ENCODE results near the gene KATNB1. TPM values are rescaled to one million over a fixed set of nuclear protein-coding genes. Genes with fewer than 3 reads are reported as not detected.

Gene KATNB1
- total and polyA plus RNA-seq, 2 experiments from 2014 or later: 31.4 to 65.9 TPM

- TF ChIP-seq ZNF462 (CRISPR knock-in tag; IDR thresholded peaks at IDR 0.05) (no peak), CTCF (conservative IDR thresholded peaks at IDR 0.05; ENCODE audit: low read depth in 2 of 2) (no peak), EZH2 (IDR thresholded peaks at IDR 0.05; ENCODE audit: low read depth, unreplicated experiment) (no peak)
These were observed 47.5 kb downstream of the KATNB1 start (continued) for GRCh38 chr16:57783116-57783515.

- no peaks in the 10 kb centered on the region for H3K79me2 ChIP-seq (replicated peaks; ENCODE audit: insufficient read depth)
- no peak overlapping the region for H3K27ac ChIP-seq (ENCODE audit: low read depth)
- no peaks in the 10 kb centered on the region for H3K27me3 ChIP-seq (ENCODE audit: insufficient read depth)
- Mint-ChIP-seq H3K4me1 (peaks cover 11% of the 10 kb centered on the region; the same call in 2 of the 3 replicates), H3K27me3 (ENCODE audit: insufficient read depth, low read depth, poor library complexity) (peaks cover 8% of the 10 kb centered on the region), H3K4me3 (no peak overlapping the region), H3K36me3 (ENCODE audit: low read depth) (no peaks in the 10 kb centered on the region), H3K9me3 (no peaks in the 10 kb centered on the region), H3K27ac (no peak overlapping the region)
- no peak overlapping the region for H3K4me2 ChIP-seq
- DNase-seq (ENCODE audit: low spot score): no peak
- H3K36me3 ChIP-seq (ENCODE audit: insufficient read depth): no peaks in the 10 kb centered on the region
- no peak overlapping the region for H2AFZ ChIP-seq
- no peak for ATAC-seq
- peaks cover 3% of the 10 kb centered on the region; the same call in 1 of the 2 replicates for H3K4me1 ChIP-seq (ENCODE audit: insufficient read depth)
- TF ChIP-seq REST (IDR thresholded peaks at IDR 0.05; ENCODE audit: unreplicated experiment) (no peak), EZH2 (IDR thresholded peaks at IDR 0.05; ENCODE audit: low read depth, unreplicated experiment) (no peak), ZNF331 (CRISPR knock-in tag; IDR thresholded peaks at IDR 0.05; ENCODE audit: low read depth) (no peak), CTCF (conservative IDR thresholded peaks at IDR 0.05; ENCODE audit: low read depth in 2 of 2) (no peak), ZNF114 (CRISPR knock-in tag; IDR thresholded peaks at IDR 0.05) (no peak), CREB1 (CRISPR knock-in tag; IDR thresholded peaks at IDR 0.05; ENCODE audit: low read depth) (no peak), ETS1 (IDR thresholded peaks at IDR 0.05) (no peak), JUNB (IDR thresholded peaks at IDR 0.05; ENCODE audit: unreplicated experiment) (no peak), EZH2phosphoT487 (IDR thresholded peaks at IDR 0.05; ENCODE audit: unreplicated experiment) (no peak)
- H3K9me2 ChIP-seq (ENCODE audit: insufficient read depth): no peaks in the 10 kb centered on the region
- no peaks in the 10 kb centered on the region for H4K20me1 ChIP-seq (replicated peaks; ENCODE audit: insufficient read depth)
- no peaks in the 10 kb centered on the region for H3F3A ChIP-seq (replicated peaks; ENCODE audit: low read depth)
- no peak overlapping the region for H3K4me3 ChIP-seq
These were observed 48.3 kb downstream of the KATNB1 start for GRCh38 chr16:57783883-57784282.

All from GM23338 (cell line).